Immature natural killer cell (primary cell): Measurements from ENCODE around the gene BRI3BP. TPM values are rescaled to one million over a fixed set of nuclear protein-coding genes. Genes with fewer than 3 reads are reported as not detected.
"Not testable (repeated sequence)": the region's sequence is repeated elsewhere in the genome, so short reads cannot be mapped to it uniquely, and the experiment has no call there.

Experiments
- DNase-seq, 3 donors: peaks; one replicate each; pipeline ENCODE4 v3.0.0; 2022; ENCODE audit warnings: mixed read lengths in 1 of 3
- H3K27ac Mint-ChIP-seq, 6 donors: one replicate each; pipeline ENCODE4 v1.8.0; 2020; ENCODE audit warnings: mixed read lengths in 6 of 6, mild to moderate bottlenecking in 5 of 6, inconsistent platforms in 4 of 6, moderate library complexity in 3 of 6
- H3K27me3 Mint-ChIP-seq, 3 donors: one replicate each; pipeline ENCODE4 v1.8.0; 2020 to 2021; ENCODE audit warnings: low read depth in 3 of 3, mild to moderate bottlenecking in 3 of 3, mixed read lengths in 3 of 3, moderate library complexity in 3 of 3, inconsistent platforms in 1 of 3
- H3K36me3 Mint-ChIP-seq, 3 donors: one replicate each; pipeline ENCODE4 v1.8.0; 2020; ENCODE audit warnings: mixed read lengths in 3 of 3, inconsistent platforms in 2 of 3, mild to moderate bottlenecking in 2 of 3
- H3K4me1 Mint-ChIP-seq, 2 donors: one replicate each; pipeline ENCODE4 v1.8.0; 2020; ENCODE audit warnings: inconsistent platforms in 2 of 2, mild to moderate bottlenecking in 2 of 2, mixed read lengths in 2 of 2, moderate library complexity in 1 of 2
- H3K4me3 Mint-ChIP-seq, 5 donors: one replicate each; pipeline ENCODE4 v1.8.0; 2020; ENCODE audit warnings: mild to moderate bottlenecking in 5 of 5, mixed read lengths in 5 of 5, inconsistent platforms in 3 of 5, moderate library complexity in 3 of 5
- H3K9me3 Mint-ChIP-seq, 6 donors: one replicate each; pipeline ENCODE4 v1.8.0; 2020; ENCODE audit warnings: mild to moderate bottlenecking in 6 of 6, mixed read lengths in 6 of 6, inconsistent platforms in 4 of 6, moderate library complexity in 3 of 6
- polyA plus RNA-seq, 3 donors: library from polyadenylated mRNA; unstranded; fragments of 300-500 nt; fragmentation: Illumina TruSeq; gene quantifications; one replicate each; pipeline ENCODE4 v1.2.3, GENCODE V29; 2021

The BRI3BP gene
- polyA plus RNA-seq, 3 donors from 2014 or later: 1.0 to 3.5 (median 3.1) TPM

GRCh38 chr12:125070112-125070511 lies 76.7 kb downstream of the BRI3BP start:
- Mint-ChIP-seq H3K27ac (no peak overlapping the region), H3K36me3 (peaks cover 0 to 3% (median 0%) of the 10 kb centered on the region in 3 donors), H3K4me3 (no peak overlapping the region), H3K9me3 (no peaks in the 10 kb centered on the region), H3K4me1 (peaks cover 11 to 14% of the 10 kb centered on the region in 2 donors), H3K27me3 (peaks cover 0 to 3% (median 2%) of the 10 kb centered on the region in 3 donors)
- DNase-seq: no peak

DNA sequence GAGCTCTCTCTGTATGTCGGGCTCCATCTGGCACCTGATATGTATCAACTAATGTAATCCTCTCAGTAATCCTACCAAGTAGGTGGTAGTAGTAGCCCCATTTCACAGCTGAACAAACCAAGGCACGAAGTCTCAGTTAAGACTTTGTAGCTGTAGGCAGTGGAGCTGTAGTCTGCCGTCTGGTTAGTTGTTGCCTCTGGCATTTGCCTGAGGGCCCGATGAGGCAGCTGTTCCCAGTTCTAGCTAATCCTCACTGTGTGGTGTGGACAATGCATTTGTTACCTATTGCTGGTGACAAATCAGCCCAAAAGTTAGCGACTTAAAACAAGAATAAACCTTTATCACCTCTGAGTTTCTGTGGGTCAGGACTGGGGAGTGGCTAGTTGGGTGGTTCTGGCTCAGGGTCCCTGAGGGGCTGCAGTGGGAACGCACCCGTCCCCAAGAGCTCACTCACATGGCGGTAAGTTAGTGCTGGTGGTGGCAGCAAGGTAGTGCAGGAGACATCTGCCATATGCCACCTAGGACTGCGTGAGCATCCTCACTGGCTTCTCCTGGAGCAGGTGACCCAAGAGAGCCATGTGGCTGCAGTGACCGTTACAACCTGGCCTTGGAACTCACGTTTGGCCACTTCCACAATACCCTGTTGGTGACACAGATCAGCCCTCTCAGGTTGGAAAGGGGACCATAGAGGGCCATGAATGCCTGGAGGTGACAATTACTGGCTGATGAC lies 77.4 kb downstream of the BRI3BP start:
- no peak for DNase-seq
- H3K27ac Mint-ChIP-seq: no peak overlapping the region
- H3K36me3 Mint-ChIP-seq: peaks cover under 1 to 3% (median under 1%) of the 10 kb centered on the region in 3 donors
- no peak overlapping the region for H3K4me3 Mint-ChIP-seq
- H3K27me3 Mint-ChIP-seq: peaks cover 0 to 3% (median 2%) of the 10 kb centered on the region in 3 donors
- H3K9me3 Mint-ChIP-seq: no peaks in the 10 kb centered on the region
- H3K4me1 Mint-ChIP-seq: peaks cover 11 to 13% of the 10 kb centered on the region in 2 donors

- Mint-ChIP-seq H3K27ac (no peak overlapping the region), H3K9me3 (no peaks in the 10 kb centered on the region), H3K4me1 (peaks cover 9 to 11% of the 10 kb centered on the region in 2 donors), H3K27me3 (peaks cover 0 to 2% (median 1%) of the 10 kb centered on the region in 3 donors), H3K4me3 (no peak overlapping the region), H3K36me3 (peaks cover 7 to 10% (median 7%) of the 10 kb centered on the region in 3 donors)
- DNase-seq: no peak
Measured at GRCh38 chr12:125071456-125071855, 78.0 kb downstream of the BRI3BP start.

DNA sequence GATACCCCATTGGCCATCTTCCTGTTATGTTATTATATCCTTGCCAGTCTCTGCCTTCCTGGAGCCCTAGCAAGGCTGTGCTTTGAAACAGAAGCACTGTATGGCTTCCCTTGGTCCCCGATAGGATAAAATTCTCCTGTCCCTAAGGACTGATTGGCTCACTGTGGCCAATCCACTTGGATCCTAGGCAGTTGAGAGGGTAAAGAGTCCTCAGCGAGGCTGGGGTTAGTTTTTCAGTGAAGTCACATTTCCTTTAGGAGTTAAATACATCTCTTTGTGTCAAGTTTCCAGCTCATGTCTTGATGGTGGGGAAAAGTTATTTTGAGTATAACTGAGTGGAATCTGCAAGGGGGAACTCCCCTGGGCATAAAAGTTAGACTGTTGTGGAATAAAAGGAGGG lies 79.1 kb downstream of the BRI3BP start:
- H3K4me1 Mint-ChIP-seq: peaks cover under 1 to 2% of the 10 kb centered on the region in 2 donors
- no peaks in the 10 kb centered on the region for H3K9me3 Mint-ChIP-seq
- no peak for DNase-seq
- no peak overlapping the region for H3K4me3 Mint-ChIP-seq
- H3K27me3 Mint-ChIP-seq: no peaks in the 10 kb centered on the region
- H3K27ac Mint-ChIP-seq: no peak overlapping the region
- peaks cover 9 to 13% (median 12%) of the 10 kb centered on the region in 3 donors for H3K36me3 Mint-ChIP-seq

DNA sequence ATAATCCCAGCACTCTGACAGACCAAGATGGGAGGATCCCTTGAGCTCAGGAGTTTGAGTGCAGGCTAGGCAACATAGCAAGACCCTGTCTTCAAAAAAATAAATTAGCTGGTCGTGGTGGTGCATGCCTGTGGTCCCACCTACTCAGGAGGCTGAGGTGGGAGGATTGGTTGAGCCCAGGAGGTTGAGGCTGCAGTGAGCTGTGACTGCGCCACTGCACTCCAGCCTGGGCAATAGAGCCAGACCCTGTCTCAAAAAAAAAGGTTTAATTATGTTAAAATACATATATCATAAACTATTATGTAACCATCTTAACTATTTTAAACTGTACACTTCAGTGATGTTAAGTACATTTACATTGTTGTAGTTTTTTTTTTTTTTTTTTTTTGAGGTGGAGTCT lies 80.8 kb downstream of the BRI3BP start:
- not testable (repeated sequence) for H3K9me3 Mint-ChIP-seq, H3K27me3 Mint-ChIP-seq, H3K4me3 Mint-ChIP-seq, H3K27ac Mint-ChIP-seq, H3K4me1 Mint-ChIP-seq, DNase-seq
- H3K36me3 Mint-ChIP-seq: peaks cover 16 to 21% (median 20%) of the 10 kb centered on the region in 3 donors

DNA sequence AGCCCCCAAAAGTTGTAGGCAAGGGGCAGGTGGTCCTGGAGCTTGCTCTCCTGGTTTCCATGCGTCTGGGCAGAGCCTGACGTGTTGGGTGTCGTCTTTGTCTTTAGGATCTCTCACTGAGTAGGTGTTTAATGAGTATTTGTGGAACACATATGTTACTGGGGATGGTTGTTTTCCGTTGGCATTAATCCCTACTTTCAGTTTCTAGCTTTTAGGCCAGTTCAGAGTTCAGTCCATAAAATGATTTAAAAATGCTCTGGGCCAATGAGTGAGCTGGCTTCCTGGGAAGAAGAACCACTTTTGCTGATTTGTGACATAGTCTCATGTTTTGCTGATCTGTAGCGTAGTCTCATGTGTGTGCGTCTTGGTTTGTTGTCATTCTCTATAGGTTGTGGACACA lies 82.7 kb downstream of the BRI3BP start:
- no peaks in the 10 kb centered on the region for H3K27me3 Mint-ChIP-seq
- no peaks in the 10 kb centered on the region for H3K4me1 Mint-ChIP-seq
- no peak overlapping the region for H3K27ac Mint-ChIP-seq
- no peak for DNase-seq
- H3K4me3 Mint-ChIP-seq: no peak overlapping the region
- peaks cover 21 to 28% (median 23%) of the 10 kb centered on the region in 3 donors for H3K36me3 Mint-ChIP-seq
- no peaks in the 10 kb centered on the region for H3K9me3 Mint-ChIP-seq

DNA sequence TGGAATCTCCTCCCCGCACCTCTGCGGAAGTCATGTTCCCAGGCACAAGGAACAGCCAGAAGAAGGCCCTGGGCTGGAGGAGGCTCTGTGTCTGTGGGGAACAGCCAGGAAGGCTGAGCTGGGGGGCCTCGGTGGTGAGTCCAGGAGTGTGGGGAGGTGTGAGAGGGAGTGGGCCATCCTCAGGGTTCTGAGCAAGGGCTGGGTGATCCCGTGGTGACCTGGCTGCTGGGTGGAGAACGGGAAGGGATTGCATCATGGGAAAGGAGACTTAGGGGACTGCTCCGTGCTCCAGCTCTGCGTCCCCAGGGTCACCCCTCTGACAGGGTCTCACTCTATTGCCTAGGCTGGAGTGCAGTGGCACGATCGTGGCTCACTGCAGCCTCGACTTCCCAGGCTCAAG lies 85.6 kb downstream of the BRI3BP start:
- Mint-ChIP-seq H3K36me3 (peaks cover 23 to 37% (median 29%) of the 10 kb centered on the region in 3 donors), H3K9me3 (no peaks in the 10 kb centered on the region), H3K27ac (no peak overlapping the region), H3K4me1 (no peaks in the 10 kb centered on the region), H3K4me3 (no peak overlapping the region), H3K27me3 (no peaks in the 10 kb centered on the region)
- no peak for DNase-seq

- no peak for DNase-seq
- H3K27ac Mint-ChIP-seq: no peak overlapping the region
- no peaks in the 10 kb centered on the region for H3K4me1 Mint-ChIP-seq
- no peaks in the 10 kb centered on the region for H3K9me3 Mint-ChIP-seq
- peaks cover 23 to 37% (median 32%) of the 10 kb centered on the region in 3 donors for H3K36me3 Mint-ChIP-seq
- H3K4me3 Mint-ChIP-seq: no peak overlapping the region
- H3K27me3 Mint-ChIP-seq: no peaks in the 10 kb centered on the region
Measured at GRCh38 chr12:125079648-125080645, 86.5 kb downstream of the BRI3BP start.

Other genes with a start within 250 kb of the BRI3BP start
- 10 to 100 TPM in 1 of 3 donors, 1 to 10 TPM in 2; 1.3 to 10.5 (median 2.4) TPM for gene SCARB1, start 129.8 kb upstream of the BRI3BP start, polyA plus RNA-seq
- 1,000 to 10,000 TPM in 2 of 3 donors, 100 to 1,000 TPM in 1; 977 to 1,715 (median 1,389) TPM for gene UBC, start 79.0 kb upstream of the BRI3BP start, polyA plus RNA-seq
- gene DHX37, start 4.5 kb upstream of the BRI3BP start, polyA plus RNA-seq: 1 to 10 TPM in 2 of 3 donors, under 1 TPM in 1; 0.34 to 4.0 (median 2.4) TPM
- gene AACS, start 71.8 kb downstream of the BRI3BP start, polyA plus RNA-seq: 10 to 100 TPM; 11.9 to 22.7 (median 14.0) TPM
- gene TMEM132B, start 192.7 kb downstream of the BRI3BP start, polyA plus RNA-seq: not detected